Stimulated activated CD8-positive, alpha-beta memory T cell treated with anti-CD3 and anti-CD28 coated beads, Interleukin-15, amount 100 ng/mL, for 1 hour (primary cell): Measurements from ENCODE around the gene FAM118A.
A peak's percentile ranks its signal among the peaks of the same experiment; 100 is the strongest.
"Not testable (repeated sequence)": the region's sequence is repeated elsewhere in the genome, so short reads cannot be mapped to it uniquely, and the experiment has no call there.

Source experiments
- DNase-seq: peaks from one replicate; pipeline ENCODE4 v3.0.0-alpha.2; 2020; ENCODE audit warnings: low read depth

FAM118A gene

GRCh38 chr22:45309422-45310227, at the start of gene FAM118A:
FAM118A (plus strand) TSS chr22:45309934; CDS start chr22:45322380, 12,446 bp downstream.
- peak; percentile 90 for DNase-seq

GRCh38 chr22:45260395-45260759, 49.4 kb upstream of the FAM118A start:
- not testable (repeated sequence) for DNase-seq

DNA sequence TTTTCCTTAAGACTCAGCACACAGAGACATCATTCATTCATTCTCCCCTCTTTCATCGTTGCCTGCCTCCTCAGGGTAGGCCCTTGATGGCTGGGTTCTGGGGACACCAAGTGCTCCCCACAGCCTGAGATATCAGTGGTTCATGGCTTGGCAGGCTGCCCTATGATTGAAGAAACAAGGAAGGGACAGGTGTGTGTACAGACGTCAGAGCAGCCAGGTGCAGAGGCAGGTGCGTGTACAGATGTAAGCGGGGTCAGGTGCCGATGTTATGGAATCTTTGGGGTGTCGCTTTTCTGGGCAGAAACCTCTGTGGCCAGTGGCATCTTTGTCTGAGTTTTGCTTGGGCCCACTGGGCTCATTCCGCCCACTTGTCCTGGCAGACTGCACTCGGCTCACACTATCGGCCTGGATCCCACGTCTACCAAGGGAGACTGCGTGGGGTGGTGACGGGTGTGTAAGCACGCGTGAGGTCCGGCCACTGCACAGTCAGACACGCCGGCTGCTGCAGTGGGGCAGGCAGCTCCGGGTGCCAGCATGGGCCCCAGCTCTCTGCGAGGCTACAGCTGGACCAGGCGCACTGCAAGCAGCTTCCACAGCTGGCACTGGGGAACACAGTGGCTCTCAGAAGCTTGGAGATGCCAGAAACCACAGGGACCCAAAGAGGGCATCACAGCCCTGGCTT, 48.2 kb upstream of the FAM118A start:
- DNase-seq, result no peak

DNA sequence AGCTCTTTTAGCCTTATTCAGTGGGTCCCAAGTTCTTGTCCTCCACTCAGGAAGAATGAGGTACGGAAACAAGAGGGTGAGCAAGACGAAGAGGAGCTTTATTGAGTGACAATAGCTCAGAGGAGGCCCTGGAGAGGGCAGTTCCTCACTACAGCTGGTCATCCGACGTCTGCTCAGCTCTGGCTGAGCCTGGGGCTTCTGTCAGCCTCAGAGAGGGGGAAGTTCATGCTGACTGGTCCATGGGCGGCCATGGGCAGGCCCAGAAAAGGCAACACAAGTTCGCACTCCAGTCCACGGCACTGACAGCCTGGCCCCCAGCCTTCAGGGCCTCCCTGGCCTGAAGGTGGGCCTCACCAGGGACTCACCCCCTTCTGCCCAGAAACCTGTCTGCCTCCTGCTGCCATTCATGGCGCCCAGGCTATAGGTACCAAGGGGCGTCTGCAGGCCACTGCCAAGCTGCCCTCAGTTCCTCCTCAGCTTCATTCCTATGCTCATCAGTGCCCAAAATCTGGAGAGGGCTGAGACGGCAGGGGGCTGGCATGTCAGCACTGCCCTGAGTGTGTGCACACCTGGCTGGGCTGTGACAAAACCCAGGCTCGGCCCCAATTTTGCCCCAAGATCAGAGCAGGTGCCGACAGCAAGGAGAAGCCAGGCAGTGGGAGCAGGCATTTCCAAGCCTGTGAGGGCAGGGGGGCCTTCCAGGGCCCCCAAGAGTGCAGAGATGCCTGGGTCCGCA, 47.4 kb upstream of the FAM118A start:
- no peak for DNase-seq

DNA sequence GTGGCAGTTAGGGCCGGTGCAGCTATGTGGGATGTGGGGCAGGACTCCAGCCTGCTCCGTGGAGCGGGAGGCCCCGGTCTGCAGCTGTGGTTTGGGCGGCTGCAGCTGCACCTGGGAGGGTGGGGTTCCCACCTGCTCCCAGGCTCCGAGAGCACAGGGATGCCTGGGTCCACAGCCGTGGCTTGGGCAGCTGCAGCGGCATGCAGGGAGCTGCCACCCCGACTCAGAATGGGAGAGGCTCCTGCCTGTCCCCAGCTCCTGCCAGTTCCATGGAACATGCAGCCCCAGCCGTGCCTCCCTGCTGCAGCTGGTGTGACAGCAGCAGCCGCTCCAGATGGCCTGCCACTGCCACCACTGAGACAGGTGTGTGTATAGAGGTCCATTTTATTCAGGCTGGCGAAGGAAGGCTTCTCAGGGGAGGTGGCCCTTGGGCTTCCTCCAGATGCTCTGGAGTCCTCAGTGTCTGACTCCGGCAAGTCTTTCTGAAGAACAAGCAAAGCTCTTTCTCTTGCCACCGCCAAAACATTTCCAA, 46.7 kb upstream of the FAM118A start:
- no peak for DNase-seq

- no peak for DNase-seq
Observed at GRCh38 chr22:45263463-45264269, 46.1 kb upstream of the FAM118A start.

GRCh38 chr22:45265535-45265934, 44.2 kb upstream of the FAM118A start:
- no peak for DNase-seq

DNA sequence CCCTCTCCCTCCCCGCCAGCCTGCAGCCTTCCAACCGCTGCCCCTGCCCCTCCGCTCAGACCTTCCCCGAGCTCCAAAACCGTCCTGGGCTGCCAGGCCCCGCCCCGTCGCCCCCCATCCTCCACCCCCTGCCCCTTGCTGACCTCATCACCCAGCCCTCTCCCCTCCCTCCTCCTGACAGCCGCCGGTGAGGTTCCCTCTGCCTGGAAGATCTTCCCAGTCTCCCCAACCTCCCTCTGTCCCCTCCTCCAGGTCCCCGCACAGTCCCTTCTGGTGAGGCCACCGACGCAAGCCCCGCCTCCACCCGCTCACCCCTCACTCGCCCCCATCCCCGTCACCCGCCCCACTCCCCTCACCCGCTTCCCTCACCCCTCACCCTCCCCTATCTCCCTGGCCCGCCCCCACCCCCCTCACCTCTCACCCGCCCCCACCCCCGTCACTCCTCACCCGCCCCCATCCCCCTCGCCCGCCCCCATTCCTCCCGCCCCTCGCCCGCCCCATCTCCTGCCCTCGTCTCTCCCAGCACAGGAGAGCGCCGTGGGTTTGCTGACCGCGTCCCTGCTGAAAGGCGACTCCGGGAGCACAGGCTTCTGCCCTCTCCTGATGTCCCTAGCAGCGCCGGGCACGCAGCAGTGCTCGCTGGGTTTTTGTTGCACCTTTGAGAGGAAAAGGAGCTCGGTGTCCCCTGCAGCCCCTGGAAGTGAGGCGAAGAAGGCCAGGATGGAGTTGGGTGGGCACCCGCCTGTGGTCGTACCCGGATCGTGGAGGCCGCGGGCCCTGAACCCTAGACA, 41.4 kb upstream of the FAM118A start:
- no peak for DNase-seq

GRCh38 chr22:45268958-45269844, 40.5 kb upstream of the FAM118A start:
- DNase-seq, result peak; percentile 81

DNA sequence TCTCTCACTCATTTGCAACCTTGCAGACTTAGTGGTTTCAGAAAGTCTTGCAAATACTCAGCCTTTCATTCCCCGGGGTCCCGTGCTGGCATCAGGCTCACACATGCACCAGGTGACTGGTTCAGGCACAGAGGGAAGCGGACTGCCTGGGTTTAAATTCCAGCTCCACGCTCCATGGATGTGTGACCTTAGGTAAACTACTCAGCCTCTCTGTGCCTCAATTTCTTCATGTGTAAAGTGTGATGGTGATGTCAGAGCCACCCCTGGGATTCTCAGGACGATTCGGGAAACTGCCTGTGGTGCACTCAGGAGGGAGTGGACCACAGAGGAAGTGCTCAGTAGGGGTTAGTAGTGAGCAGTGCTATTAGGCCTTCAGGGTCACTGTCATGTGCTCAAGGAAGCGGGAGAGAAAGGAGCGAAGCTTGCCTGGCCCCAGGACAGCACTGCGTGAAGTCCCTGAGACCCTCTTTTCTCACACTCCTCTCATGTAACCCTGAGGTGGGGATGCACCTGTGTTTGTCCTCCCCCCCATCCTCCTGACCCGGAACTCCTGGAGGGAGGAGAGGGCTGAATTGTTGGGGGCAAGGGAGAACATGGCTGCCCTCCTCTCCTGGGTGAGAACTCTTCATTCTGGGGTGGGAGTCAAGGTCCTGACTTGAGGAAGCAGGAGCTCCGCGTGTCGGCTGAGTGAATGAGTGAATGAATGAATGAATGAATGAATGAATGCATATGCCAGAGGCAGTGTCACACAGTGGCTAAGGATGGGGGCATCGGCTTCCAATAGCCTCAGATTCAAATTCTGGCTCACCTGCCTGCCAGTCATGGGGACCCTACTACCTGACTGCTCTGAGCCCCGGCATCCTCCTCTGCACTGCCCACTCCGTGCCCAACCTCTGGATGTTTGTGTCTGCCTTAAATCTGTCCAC, 39.4 kb upstream of the FAM118A start:
- no peak for DNase-seq

- DNase-seq, result no peak
Observed at GRCh38 chr22:45271667-45272201, 38.0 kb upstream of the FAM118A start.

- no peak for DNase-seq
Observed at GRCh38 chr22:45272498-45272897, 37.2 kb upstream of the FAM118A start.

DNA sequence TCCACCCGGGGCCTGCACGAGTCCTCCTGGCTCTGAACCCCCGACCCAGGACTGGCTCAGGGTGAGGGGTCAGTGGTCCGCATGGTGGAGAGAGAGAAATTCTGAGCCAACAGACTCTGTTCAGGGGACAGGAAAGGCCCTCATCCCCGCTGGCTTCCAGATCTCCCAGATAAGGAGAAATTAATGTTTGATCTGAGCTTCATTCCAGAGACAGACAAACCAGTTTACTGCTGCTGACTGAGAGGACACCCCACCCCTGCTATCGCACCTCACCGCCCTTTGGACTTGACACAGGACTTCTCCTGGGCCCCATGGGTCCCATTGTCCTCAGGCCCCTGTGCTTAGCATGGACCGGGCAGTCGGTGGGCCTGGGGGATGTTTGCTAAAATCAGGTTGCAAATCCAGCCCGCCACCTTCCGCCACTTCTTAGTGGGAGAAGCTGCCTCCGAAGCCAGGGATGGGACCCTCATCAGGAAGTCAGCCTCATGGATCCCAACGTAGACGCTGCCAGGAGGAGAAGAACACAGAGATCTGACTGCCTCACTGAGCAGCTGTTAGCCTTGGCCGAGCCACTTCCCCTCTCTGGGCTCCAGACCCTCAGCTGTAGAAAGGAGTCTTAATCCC, 36.2 kb upstream of the FAM118A start:
- DNase-seq, result no peak

GRCh38 chr22:45276507-45277105, 33.1 kb upstream of the FAM118A start:
- no peak for DNase-seq

GRCh38 chr22:45277720-45278119, 32.0 kb upstream of the FAM118A start:
- not testable (repeated sequence) for DNase-seq

DNA sequence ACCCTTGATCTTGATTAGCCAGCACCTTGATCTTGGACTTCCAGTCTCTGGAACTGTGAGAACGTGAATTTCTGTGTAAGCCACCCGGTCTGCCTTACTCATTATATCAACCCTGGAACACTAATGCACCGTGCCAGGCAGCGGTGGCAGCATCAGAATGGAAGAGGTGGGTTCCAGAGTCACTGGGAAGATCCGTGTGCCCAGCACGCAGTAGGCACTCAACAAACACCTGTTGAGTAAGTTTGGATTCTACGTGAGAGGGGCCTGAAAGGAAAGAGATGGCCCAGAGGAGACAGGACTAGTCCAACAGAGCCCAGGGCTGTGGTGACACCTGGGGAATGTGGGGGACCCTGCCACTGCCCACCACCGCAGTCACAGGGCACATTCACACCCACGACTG, 31.6 kb upstream of the FAM118A start:
- no peak for DNase-seq

DNA sequence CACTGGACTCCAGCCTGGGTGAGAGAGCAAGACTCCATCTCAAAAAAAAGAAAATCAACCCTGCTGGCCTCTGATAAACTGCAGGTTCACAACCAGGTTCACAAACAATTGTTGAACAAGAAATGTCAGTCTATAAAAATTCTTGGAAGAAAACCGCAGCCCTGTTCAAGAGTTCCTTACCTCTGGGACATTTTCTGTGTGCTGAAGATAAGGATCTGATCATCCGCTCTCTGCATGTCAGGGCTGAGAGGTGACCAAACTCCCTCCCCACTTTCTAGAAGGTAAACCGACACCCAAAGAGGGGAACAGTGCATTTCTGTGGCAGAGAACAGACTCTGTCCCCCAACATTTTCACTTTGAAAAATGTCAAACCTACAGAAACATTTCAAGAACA, 29.1 kb upstream of the FAM118A start:
- DNase-seq, result no peak

- DNase-seq, result no peak
Observed at GRCh38 chr22:45281010-45281409, 28.7 kb upstream of the FAM118A start.
